Cardiac muscle cell (in vitro differentiated cells and primary cell): Measurements from ENCODE around the gene ATP13A2. TPM values are rescaled to one million over a fixed set of nuclear protein-coding genes. Genes with fewer than 3 reads are reported as not detected.

Experiments
- DNase-seq, 2 donors: peaks; one replicate each; pipeline versions ENCODE4 v3.0.0 to v3.0.0-alpha.2; 2010 to 2017; ENCODE audit warnings: low read depth in 1 of 2, low spot score in 1 of 2
- H3K27ac ChIP-seq: fragments of 200-600 bp; sonication (generic); 2 replicates; pipeline ENCODE4 v1.5.1; 2016
- H3K27me3 ChIP-seq: fragments of 200-600 bp; sonication (generic); 2 replicates; pipeline ENCODE4 v1.6.0; 2016; ENCODE audit warnings: control low read depth
- H3K36me3 ChIP-seq: fragments of 200-600 bp; sonication (generic); 2 replicates; pipeline ENCODE4 v1.5.1; 2016; ENCODE audit warnings: control low read depth
- H3K4me1 ChIP-seq: fragments of 200-600 bp; sonication (generic); 2 replicates; pipeline ENCODE4 v1.8.1; 2017; ENCODE audit warnings: low read depth, mild to moderate bottlenecking, mixed run types
- H3K4me3 ChIP-seq: fragments of 200-600 bp; sonication (generic); 2 replicates; pipeline ENCODE4 v1.5.1; 2016; ENCODE audit warnings: mild to moderate bottlenecking
- H3K9me3 ChIP-seq: fragments of 200-600 bp; sonication (generic); 2 replicates; pipeline ENCODE4 v1.5.1; 2017; ENCODE audit warnings: low read depth, mild to moderate bottlenecking, control low read depth
- polyA plus RNA-seq: library from polyadenylated mRNA; unstranded; fragments of >200 nt; fragmentation: Nextera tagmentation; extraction: Ambion mirVana; gene quantifications from 2 replicates; pipeline ENCODE4 v1.2.1, GENCODE V29; 2016
- total RNA-seq: library from RNA; depleted of rRNA; stranded (reverse); fragments of >200 nt; gene quantifications from 2 replicates; pipeline ENCODE4 v1.2.3, GENCODE V29; 2016
- TF ChIP-seq, protein P1 (sequence below): IDR thresholded peaks from 2 replicates; pipeline ENCODE4 v1.5.1; 2012; ENCODE audit warnings: low read depth, mild to moderate bottlenecking, low read length

The ATP13A2 gene
- total and polyA plus RNA-seq, 2 experiments from 2014 or later, result 44.7 to 76.8 TPM

DNA sequence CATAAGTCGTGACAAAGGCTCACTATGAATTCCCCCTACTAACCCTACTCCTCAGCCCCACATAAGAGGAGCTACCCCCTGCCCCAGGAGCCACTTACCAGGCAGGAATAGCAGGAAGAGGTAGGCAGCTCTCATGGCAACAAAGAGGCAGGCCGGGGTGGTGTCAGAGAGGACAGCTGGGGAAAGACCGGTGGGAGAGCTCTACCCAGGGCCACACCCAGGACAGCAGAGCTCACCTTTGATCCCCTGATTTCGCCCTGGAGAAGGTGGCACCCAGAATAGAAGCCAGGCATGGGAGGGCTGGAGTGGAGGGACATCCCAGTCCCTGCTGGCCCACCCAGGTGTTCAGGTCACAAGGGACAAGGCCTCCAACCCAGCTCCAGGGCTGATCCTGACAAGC is 33.6 kb downstream of the ATP13A2 start:
- no peaks in the 10 kb centered on the region for H3K27me3 ChIP-seq
- no peak for DNase-seq
- peaks cover 5% of the 10 kb centered on the region for H3K4me1 ChIP-seq
- no peaks in the 10 kb centered on the region for H3K9me3 ChIP-seq
- H3K4me3 ChIP-seq, result no peak overlapping the region
- H3K36me3 ChIP-seq, result no peaks in the 10 kb centered on the region
- TF ChIP-seq, protein P1, sequence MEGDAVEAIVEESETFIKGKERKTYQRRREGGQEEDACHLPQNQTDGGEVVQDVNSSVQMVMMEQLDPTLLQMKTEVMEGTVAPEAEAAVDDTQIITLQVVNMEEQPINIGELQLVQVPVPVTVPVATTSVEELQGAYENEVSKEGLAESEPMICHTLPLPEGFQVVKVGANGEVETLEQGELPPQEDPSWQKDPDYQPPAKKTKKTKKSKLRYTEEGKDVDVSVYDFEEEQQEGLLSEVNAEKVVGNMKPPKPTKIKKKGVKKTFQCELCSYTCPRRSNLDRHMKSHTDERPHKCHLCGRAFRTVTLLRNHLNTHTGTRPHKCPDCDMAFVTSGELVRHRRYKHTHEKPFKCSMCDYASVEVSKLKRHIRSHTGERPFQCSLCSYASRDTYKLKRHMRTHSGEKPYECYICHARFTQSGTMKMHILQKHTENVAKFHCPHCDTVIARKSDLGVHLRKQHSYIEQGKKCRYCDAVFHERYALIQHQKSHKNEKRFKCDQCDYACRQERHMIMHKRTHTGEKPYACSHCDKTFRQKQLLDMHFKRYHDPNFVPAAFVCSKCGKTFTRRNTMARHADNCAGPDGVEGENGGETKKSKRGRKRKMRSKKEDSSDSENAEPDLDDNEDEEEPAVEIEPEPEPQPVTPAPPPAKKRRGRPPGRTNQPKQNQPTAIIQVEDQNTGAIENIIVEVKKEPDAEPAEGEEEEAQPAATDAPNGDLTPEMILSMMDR, result no peak
- H3K27ac ChIP-seq, result no peak overlapping the region

DNA sequence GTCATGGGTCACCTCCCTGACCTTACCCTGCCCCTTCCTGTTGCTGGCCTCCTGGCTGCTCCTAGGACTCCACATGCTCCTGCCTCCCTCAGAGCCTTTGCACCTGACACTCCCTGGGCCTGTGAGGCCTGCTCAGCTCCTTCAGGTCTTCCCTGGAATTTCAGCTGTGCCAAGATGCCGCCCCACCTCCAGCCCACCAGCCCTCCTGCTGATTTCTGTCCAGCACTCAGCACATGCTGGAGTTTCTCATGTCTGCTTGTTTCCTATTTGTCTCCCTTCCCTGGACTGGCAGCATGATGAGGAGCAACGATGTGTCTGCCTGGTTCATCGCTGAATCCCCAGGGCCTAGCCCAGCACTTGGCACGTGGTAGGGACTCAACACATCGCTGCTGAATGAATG is 34.4 kb downstream of the ATP13A2 start:
- peaks cover 5% of the 10 kb centered on the region for H3K4me1 ChIP-seq
- H3K4me3 ChIP-seq, result no peak overlapping the region
- no peaks in the 10 kb centered on the region for H3K27me3 ChIP-seq
- DNase-seq, result no peak
- TF ChIP-seq, protein P1, result no peak
- no peaks in the 10 kb centered on the region for H3K9me3 ChIP-seq
- no peaks in the 10 kb centered on the region for H3K36me3 ChIP-seq
- no peak overlapping the region for H3K27ac ChIP-seq

DNA sequence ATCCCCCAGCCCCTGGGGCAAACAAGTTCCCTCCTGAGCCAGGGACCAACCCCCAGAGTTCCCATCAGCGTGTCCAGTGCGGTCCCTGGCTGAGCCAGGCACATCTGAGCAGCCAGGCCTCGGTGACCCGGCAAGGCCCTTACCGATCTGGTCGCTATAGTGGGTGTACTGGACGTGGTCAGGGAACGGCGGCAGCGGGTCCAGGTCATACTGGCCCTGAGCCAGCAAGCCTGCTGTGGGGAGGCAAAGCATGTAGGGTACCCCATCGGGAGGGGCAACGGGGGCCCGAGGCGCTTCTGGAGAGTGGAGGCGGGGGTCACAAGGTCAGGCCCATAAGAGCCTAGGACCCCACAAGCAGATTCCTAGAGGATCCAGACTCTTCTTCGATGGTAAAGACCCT is 34.8 kb downstream of the ATP13A2 start:
- H3K36me3 ChIP-seq, result no peaks in the 10 kb centered on the region
- no peak overlapping the region for H3K27ac ChIP-seq
- H3K4me1 ChIP-seq, result peaks cover 5% of the 10 kb centered on the region
- H3K9me3 ChIP-seq, result no peaks in the 10 kb centered on the region
- no peaks in the 10 kb centered on the region for H3K27me3 ChIP-seq
- TF ChIP-seq, protein P1, result no peak
- DNase-seq, result no peak
- H3K4me3 ChIP-seq, result no peak overlapping the region

DNA sequence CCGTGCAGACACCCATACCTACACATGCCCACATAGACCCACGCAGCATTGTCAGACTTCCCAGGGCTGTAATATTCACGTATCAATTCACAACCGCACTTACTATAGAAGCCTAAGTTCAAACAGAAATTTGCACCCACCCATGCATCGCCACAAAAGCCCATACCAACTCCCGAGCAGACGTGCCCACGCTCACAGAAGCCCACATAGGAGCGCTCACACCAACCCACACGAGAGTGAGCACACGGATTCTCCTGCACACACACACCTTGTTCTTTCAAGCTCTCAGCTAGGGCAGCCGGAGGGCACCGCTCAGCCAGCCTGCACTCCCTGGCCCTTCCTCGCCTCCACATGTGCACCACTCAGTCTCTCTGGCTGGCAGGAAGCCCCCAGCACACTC is 35.9 kb downstream of the ATP13A2 start:
- no peaks in the 10 kb centered on the region for H3K27me3 ChIP-seq
- H3K4me3 ChIP-seq, result no peak overlapping the region
- H3K4me1 ChIP-seq, result peaks cover 5% of the 10 kb centered on the region
- H3K9me3 ChIP-seq, result no peaks in the 10 kb centered on the region
- no peak for DNase-seq
- TF ChIP-seq, protein P1, result no peak
- no peaks in the 10 kb centered on the region for H3K36me3 ChIP-seq
- H3K27ac ChIP-seq, result no peak overlapping the region

DNA sequence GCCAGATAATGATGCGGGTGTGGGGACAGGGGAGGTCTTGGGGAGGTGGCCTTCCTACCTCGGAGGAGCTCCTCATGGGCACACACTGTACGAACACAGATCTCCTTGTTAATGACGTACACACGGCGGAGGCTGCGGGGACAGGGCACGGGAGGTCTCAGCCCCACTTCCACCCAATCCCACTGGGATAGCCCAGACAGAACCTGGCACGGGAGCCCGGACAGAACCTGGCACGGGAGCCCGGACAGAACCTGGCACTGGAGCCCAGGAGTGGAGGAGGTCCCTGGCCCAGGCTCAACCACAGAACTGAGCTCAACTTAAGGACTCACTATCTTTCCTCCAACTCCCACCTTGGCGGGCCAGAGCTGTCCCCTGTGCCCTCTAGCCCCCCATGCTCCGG is 36.5 kb downstream of the ATP13A2 start:
- peaks cover 5% of the 10 kb centered on the region for H3K4me1 ChIP-seq
- no peaks in the 10 kb centered on the region for H3K9me3 ChIP-seq
- H3K36me3 ChIP-seq, result no peaks in the 10 kb centered on the region
- H3K27me3 ChIP-seq, result no peaks in the 10 kb centered on the region
- DNase-seq, result no peak
- no peak overlapping the region for H3K27ac ChIP-seq
- H3K4me3 ChIP-seq, result no peak overlapping the region
- TF ChIP-seq, protein P1, result no peak

DNA sequence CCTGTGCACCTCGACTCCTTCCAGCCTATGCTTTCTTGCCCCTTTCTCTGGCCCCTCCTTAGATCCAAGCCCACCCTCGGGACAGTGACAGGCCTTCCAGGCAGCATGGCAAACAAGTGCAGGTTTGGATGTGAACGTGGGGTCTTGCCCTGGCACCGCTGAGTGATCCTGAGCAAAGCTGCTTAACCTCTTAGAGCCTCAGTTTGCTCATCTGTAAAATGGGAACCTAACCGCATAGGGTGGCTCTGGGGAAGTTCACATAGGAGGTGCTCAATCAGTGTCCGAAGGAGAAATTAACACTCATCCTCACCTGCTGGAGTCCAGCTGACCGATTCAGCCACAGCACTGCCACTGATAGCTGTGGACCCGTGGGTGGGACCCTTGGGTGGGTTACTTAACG is 38.5 kb downstream of the ATP13A2 start:
- Histone ChIP-seq H3K27me3 (no peaks in the 10 kb centered on the region), H3K4me3 (no peak overlapping the region), H3K36me3 (no peaks in the 10 kb centered on the region), H3K27ac (peak overlapping the region; percentile 50), H3K9me3 (no peaks in the 10 kb centered on the region), H3K4me1 (no peaks in the 10 kb centered on the region)
- no peak for DNase-seq
- TF ChIP-seq, protein P1, result no peak
